Measurements from ENCODE around the gene TRAPPC10. TPM values are rescaled to one million over a fixed set of nuclear protein-coding genes. Genes with fewer than 3 reads are reported as not detected.
"Not testable (repeated sequence)": the region's sequence is repeated elsewhere in the genome, so short reads cannot be mapped to it uniquely, and the experiment has no call there.

TRAPPC10 gene
- total RNA-seq, 2 donors from 2014 or later: 14.4 to 38.9 TPM

- intact Hi-C loops (cut with DNase I): no loop called here
- no peaks in the 10 kb centered on the region for H3K4me1 ChIP-seq (replicated peaks)
- 94% methylated on average over 8 of the region's 8 CpGs for WGBS
- no peaks in the 10 kb centered on the region for H3K9me3 ChIP-seq
- no peaks in the 10 kb centered on the region for H3K27me3 ChIP-seq (replicated peaks; ENCODE audit: insufficient read depth)
- no peak overlapping the region for H3K4me3 ChIP-seq
- peak; percentile 2 for DNase-seq (ENCODE audit: low spot score)
- no peak overlapping the region for H3K27ac ChIP-seq
- no peak for TF ChIP-seq POLR2AphosphoS5 (IDR thresholded peaks at IDR 0.05)
- no peak for TF ChIP-seq POLR2A (IDR thresholded peaks at IDR 0.05)
- TF ChIP-seq CTCF (IDR thresholded peaks at IDR 0.05): no peak
- no peaks in the 10 kb centered on the region for H3K36me3 ChIP-seq
These were observed 78.2 kb downstream of the TRAPPC10 start for GRCh38 chr21:44090325-44090724.

GRCh38 chr21:44092211-44092610 is 80.1 kb downstream of the TRAPPC10 start:
- H3K36me3 ChIP-seq: no peaks in the 10 kb centered on the region
- intact Hi-C loops (cut with DNase I): no loop called here
- H3K4me3 ChIP-seq: no peak overlapping the region
- H3K4me1 ChIP-seq (replicated peaks): no peaks in the 10 kb centered on the region
- no peaks in the 10 kb centered on the region for H3K9me3 ChIP-seq
- peak; percentile 2 for DNase-seq (ENCODE audit: low spot score)
- TF ChIP-seq CTCF (IDR thresholded peaks at IDR 0.05) (no peak), POLR2A (IDR thresholded peaks at IDR 0.05) (no peak), POLR2AphosphoS5 (IDR thresholded peaks at IDR 0.05) (no peak)
- no peak overlapping the region for H3K27ac ChIP-seq
- 58% methylated on average over 9 of the region's 9 CpGs for WGBS
- H3K27me3 ChIP-seq (replicated peaks; ENCODE audit: insufficient read depth): no peaks in the 10 kb centered on the region

GRCh38 chr21:44093761-44094160 is 81.7 kb downstream of the TRAPPC10 start:
- DNase-seq (ENCODE audit: low spot score): no peak
- Histone ChIP-seq H3K36me3 (no peaks in the 10 kb centered on the region), H3K4me3 (no peak overlapping the region), H3K27ac (no peak overlapping the region), H3K9me3 (no peaks in the 10 kb centered on the region), H3K4me1 (replicated peaks) (no peaks in the 10 kb centered on the region), H3K27me3 (replicated peaks; ENCODE audit: insufficient read depth) (no peaks in the 10 kb centered on the region)
- intact Hi-C loops (cut with DNase I): no loop called here
- WGBS: 90% methylated on average over 9 of the region's 9 CpGs
- TF ChIP-seq POLR2AphosphoS5 (IDR thresholded peaks at IDR 0.05): no peak

- no peak for DNase-seq (ENCODE audit: low spot score)
These were observed 82.7 kb downstream of the TRAPPC10 start for GRCh38 chr21:44094832-44095231.

GRCh38 chr21:44098507-44098906 is 86.4 kb downstream of the TRAPPC10 start:
- H3K4me3 ChIP-seq; DNase-seq (ENCODE audit: low spot score); intact Hi-C loops (cut with DNase I); H3K4me1 ChIP-seq (replicated peaks); H3K27me3 ChIP-seq (replicated peaks; ENCODE audit: insufficient read depth); H3K36me3 ChIP-seq; H3K27ac ChIP-seq; H3K9me3 ChIP-seq: not testable (repeated sequence)
- WGBS: no CpG with 5 or more reads among the region's 6 CpGs

More at GRCh38 chr21:44094832-44095231, 82.7 kb downstream of the TRAPPC10 start:
- Histone ChIP-seq H3K27me3 (replicated peaks; ENCODE audit: insufficient read depth) (no peaks in the 10 kb centered on the region), H3K4me1 (replicated peaks) (no peaks in the 10 kb centered on the region), H3K27ac (no peak overlapping the region), H3K36me3 (no peaks in the 10 kb centered on the region), H3K9me3 (no peaks in the 10 kb centered on the region), H3K4me3 (no peak overlapping the region)
- intact Hi-C loops (cut with DNase I): no loop called here
- 79% methylated on average over 1 of the region's 1 CpG for WGBS
- no peak for TF ChIP-seq CTCF (IDR thresholded peaks at IDR 0.05)
- TF ChIP-seq POLR2A (IDR thresholded peaks at IDR 0.05): no peak
- TF ChIP-seq POLR2AphosphoS5 (IDR thresholded peaks at IDR 0.05): no peak

GRCh38 chr21:44098964-44099363 is 86.9 kb downstream of the TRAPPC10 start:
- H3K9me3 ChIP-seq; H3K27me3 ChIP-seq (replicated peaks; ENCODE audit: insufficient read depth); H3K4me3 ChIP-seq; H3K36me3 ChIP-seq; H3K4me1 ChIP-seq (replicated peaks); intact Hi-C loops (cut with DNase I); DNase-seq (ENCODE audit: low spot score); H3K27ac ChIP-seq: not testable (repeated sequence)
- WGBS: no CpG with 5 or more reads among the region's 13 CpGs

GRCh38 chr21:44107026-44107501 is 95.0 kb downstream of the TRAPPC10 start, which contains the start of gene PWP2:
Gene PWP2 (plus strand): TSS chr21:44107399. CDS start chr21:44107417, 18 bp downstream.
- H3K4me1 ChIP-seq (replicated peaks); H3K9me3 ChIP-seq; H3K36me3 ChIP-seq; H3K27me3 ChIP-seq (replicated peaks; ENCODE audit: insufficient read depth); intact Hi-C loops (cut with DNase I); H3K27ac ChIP-seq: not testable (repeated sequence)
- peak within 1 kb of the TSS; percentile 32 to 35 for H3K4me3 ChIP-seq
- DNase-seq (ENCODE audit: low spot score): peak; percentile 3
- no CpG with 5 or more reads among the region's 66 CpGs for WGBS

GRCh38 chr21:44107589-44107988 is 95.5 kb downstream of the TRAPPC10 start:
- intact Hi-C loops (cut with DNase I); DNase-seq (ENCODE audit: low spot score); H3K9me3 ChIP-seq; H3K4me1 ChIP-seq (replicated peaks); H3K27me3 ChIP-seq (replicated peaks; ENCODE audit: insufficient read depth); H3K36me3 ChIP-seq; H3K27ac ChIP-seq: not testable (repeated sequence)
- H3K4me3 ChIP-seq: peak overlapping the region; percentile 32 to 35
- no CpG with 5 or more reads among the region's 31 CpGs for WGBS

GRCh38 chr21:44113702-44114371 is 101.7 kb downstream of the TRAPPC10 start:
- H3K9me3 ChIP-seq; H3K4me3 ChIP-seq; H3K27me3 ChIP-seq (replicated peaks; ENCODE audit: insufficient read depth); H3K27ac ChIP-seq; DNase-seq (ENCODE audit: low spot score); intact Hi-C loops (cut with DNase I); H3K4me1 ChIP-seq (replicated peaks); H3K36me3 ChIP-seq: not testable (repeated sequence)
- no CpG with 5 or more reads among the region's 33 CpGs for WGBS
